OCI-LY3 (cell line): ENCODE results near the gene EDEM2.

Experiments
- H2AFZ ChIP-seq: fragments of 200-600, 300-600 bp; shearing (Covaris generic); 2 replicates; pipeline ENCODE4 v1.6.0; 2014; ENCODE audit warnings: antibody characterized with exemption, low read depth, low read length
- H3K27ac ChIP-seq: fragments of 200-600, 300-600 bp; sonication (generic); 2 replicates; pipeline ENCODE4 v1.5.1; 2014; ENCODE audit warnings: mild to moderate bottlenecking, low read length, moderate library complexity, mixed read lengths
- H3K27me3 ChIP-seq: fragments of 200-600, 300-600 bp; sonication (generic); 2 replicates; pipeline ENCODE4 v1.6.1; 2014; ENCODE audit warnings: low read depth, low read length, mixed read lengths
- H3K36me3 ChIP-seq: fragments of 200-600, 300-600 bp; sonication (generic); replicated peaks from 2 replicates; pipeline ENCODE3; 2014; ENCODE audit warnings: low read depth, low read length, mixed read lengths
- H3K4me1 ChIP-seq: fragments of 300-600, 200-600 bp; sonication (generic); 2 replicates; pipeline ENCODE4 v1.6.1; 2014; ENCODE audit warnings: low read length, mixed read lengths
- H3K4me2 ChIP-seq: fragments of 200-600, 300-600 bp; sonication (generic); 2 replicates; pipeline ENCODE4 v1.6.1; 2014; ENCODE audit warnings: low read length, mixed read lengths
- H3K4me3 ChIP-seq: fragments of 300-600, 200-600 bp; sonication (generic); 2 replicates; pipeline ENCODE4 v1.5.1; 2014; ENCODE audit warnings: antibody characterized with exemption, mild to moderate bottlenecking, low read length, moderate library complexity
- H3K79me2 ChIP-seq: fragments of 300-600, 200-600 bp; shearing (Covaris generic); 2 replicates; pipeline ENCODE4 v1.6.1; 2014; ENCODE audit warnings: mild to moderate bottlenecking, low read length, mixed read lengths
- H3K9ac ChIP-seq: fragments of 300-600, 200-600 bp; shearing (Covaris generic); 2 replicates; pipeline ENCODE4 v1.6.0; 2014; ENCODE audit warnings: mild to moderate bottlenecking, low read length, moderate library complexity
- H3K9me3 ChIP-seq: fragments of 200-600, 300-600 bp; shearing (Covaris generic); 2 replicates; pipeline ENCODE4 v1.6.1; 2014; ENCODE audit warnings: low read length, mixed read lengths; ENCODE audit not compliant: insufficient read depth
- H4K20me1 ChIP-seq: fragments of 200-600, 300-600 bp; sonication (generic); 2 replicates; pipeline ENCODE4 v1.6.1; 2016; ENCODE audit warnings: low read length, mixed read lengths; ENCODE audit not compliant: insufficient read depth
- CTCF ChIP-seq: fragments of 200-600, 300-600 bp; sonication (generic); IDR thresholded peaks from 2 replicates; pipeline ENCODE4 v1.5.1; 2014; ENCODE audit warnings: antibody characterized with exemption, low read length, low read depth
- EZH2phosphoT487 ChIP-seq: fragments of 200-600 bp; shearing (Covaris generic); IDR thresholded peaks from 2 replicates; pipeline ENCODE4 v1.6.1; 2018; ENCODE audit warnings: antibody characterized with exemption, mixed run types, low read depth

The EDEM2 gene

GRCh38 chr20:35129647-35130069, 17.5 kb downstream of the EDEM2 start:
- Histone ChIP-seq H3K27ac (no peak overlapping the region), H3K27me3 (no peaks in the 10 kb centered on the region), H3K36me3 (peaks cover 46% of the 10 kb centered on the region), H3K79me2 (no peaks in the 10 kb centered on the region), H3K4me1 (no peaks in the 10 kb centered on the region), H4K20me1 (no peaks in the 10 kb centered on the region), H3K4me2 (no peak overlapping the region), H3K9me3 (no peaks in the 10 kb centered on the region), H2AFZ (no peak overlapping the region), H3K9ac (no peak overlapping the region), H3K4me3 (no peak overlapping the region)
- TF ChIP-seq CTCF (no peak), EZH2phosphoT487 (no peak)

- Histone ChIP-seq H3K9ac (no peak overlapping the region), H3K9me3 (no peaks in the 10 kb centered on the region), H3K4me2 (no peak overlapping the region), H2AFZ (no peak overlapping the region), H3K79me2 (no peaks in the 10 kb centered on the region), H3K4me1 (no peaks in the 10 kb centered on the region), H3K27me3 (no peaks in the 10 kb centered on the region), H4K20me1 (no peaks in the 10 kb centered on the region), H3K4me3 (no peak overlapping the region), H3K36me3 (peaks cover 44% of the 10 kb centered on the region), H3K27ac (no peak overlapping the region)
- TF ChIP-seq EZH2phosphoT487, result no peak
- no peak for TF ChIP-seq CTCF
Measured at GRCh38 chr20:35125753-35126152, 21.4 kb downstream of the EDEM2 start.

- no peak overlapping the region for H2AFZ ChIP-seq
- H4K20me1 ChIP-seq, result no peaks in the 10 kb centered on the region
- H3K79me2 ChIP-seq, result no peaks in the 10 kb centered on the region
- no peaks in the 10 kb centered on the region for H3K27me3 ChIP-seq
- TF ChIP-seq EZH2phosphoT487 (no peak), CTCF (no peak)
- no peak overlapping the region for H3K4me2 ChIP-seq
- no peak overlapping the region for H3K27ac ChIP-seq
- H3K4me1 ChIP-seq, result no peaks in the 10 kb centered on the region
- H3K9ac ChIP-seq, result no peak overlapping the region
- H3K36me3 ChIP-seq, result peaks cover 53% of the 10 kb centered on the region
- H3K4me3 ChIP-seq, result no peak overlapping the region
- no peaks in the 10 kb centered on the region for H3K9me3 ChIP-seq
Measured at GRCh38 chr20:35122756-35123405, 24.3 kb downstream of the EDEM2 start.

GRCh38 chr20:35121186-35121585, 25.9 kb downstream of the EDEM2 start:
- H3K36me3 ChIP-seq, result peaks cover 51% of the 10 kb centered on the region

More at GRCh38 chr20:35121186-35121585, 25.9 kb downstream of the EDEM2 start:
- Histone ChIP-seq H3K4me2 (no peak overlapping the region), H3K27me3 (no peaks in the 10 kb centered on the region), H3K79me2 (no peaks in the 10 kb centered on the region), H4K20me1 (no peaks in the 10 kb centered on the region), H3K27ac (no peak overlapping the region), H2AFZ (no peak overlapping the region), H3K9ac (no peak overlapping the region), H3K4me1 (no peaks in the 10 kb centered on the region), H3K4me3 (no peak overlapping the region), H3K9me3 (no peaks in the 10 kb centered on the region)
- no peak for TF ChIP-seq CTCF
